Germinal center (tissue), 1 donor: ENCODE results near the gene ANK3.

Source experiments
- DNase-seq: peaks from one replicate; pipeline ENCODE4 v3.0.0; 2012; ENCODE audit warnings: mixed read lengths, low spot score

Gene ANK3

DNA sequence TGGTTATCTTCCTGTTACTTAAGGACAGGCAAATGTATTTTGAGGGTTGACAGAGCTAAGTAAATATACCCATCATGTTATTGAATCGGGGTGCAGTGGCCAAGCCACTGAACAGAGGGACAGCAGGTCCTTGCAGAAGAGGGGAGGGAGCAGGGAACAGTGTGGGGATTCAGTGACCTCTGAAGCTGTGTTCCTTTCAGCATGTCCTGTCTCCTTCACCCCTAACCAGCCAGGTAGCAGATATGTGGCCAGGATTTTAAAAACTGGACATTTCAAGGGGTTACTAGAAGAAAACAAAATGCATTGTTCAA is 12.7 kb downstream of the ANK3 start:
- no peak for DNase-seq

DNA sequence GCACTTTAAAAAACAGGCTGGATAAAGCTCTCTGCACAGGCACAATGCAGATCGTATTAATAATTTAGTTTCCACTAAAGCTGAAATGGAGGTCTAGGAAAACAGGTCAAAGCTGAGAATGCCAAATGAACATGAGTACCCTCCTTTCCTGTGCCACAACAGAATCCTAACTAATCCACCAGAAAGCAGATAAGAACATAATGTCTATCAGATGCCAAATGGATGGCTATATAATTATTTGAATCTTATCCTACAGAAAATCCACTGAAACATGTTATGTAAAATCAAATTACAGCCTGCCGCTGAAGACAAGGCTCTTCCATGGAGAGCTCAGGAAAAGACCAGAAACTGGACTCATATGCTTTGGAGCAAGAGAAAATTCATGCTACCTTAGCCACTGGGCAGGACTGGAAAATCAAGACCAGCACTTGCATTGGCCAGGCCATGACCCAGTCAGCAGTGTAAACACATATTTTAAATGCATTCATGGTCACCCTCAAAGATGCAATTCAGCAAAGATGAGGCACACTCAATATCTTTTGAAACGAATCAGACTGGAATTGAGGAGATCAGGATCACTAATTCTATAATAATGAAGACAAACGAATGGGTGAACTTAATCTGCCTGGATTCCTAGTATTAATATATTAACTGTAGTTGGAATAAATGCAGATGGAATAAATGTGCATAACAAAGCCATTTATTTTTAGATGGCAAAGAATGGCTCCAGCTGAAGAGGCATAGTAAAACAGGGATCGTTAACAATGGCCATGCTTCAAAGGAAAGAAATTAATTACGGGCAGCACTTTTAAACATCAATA is 13.2 kb downstream of the ANK3 start:
- DNase-seq = no peak

DNA sequence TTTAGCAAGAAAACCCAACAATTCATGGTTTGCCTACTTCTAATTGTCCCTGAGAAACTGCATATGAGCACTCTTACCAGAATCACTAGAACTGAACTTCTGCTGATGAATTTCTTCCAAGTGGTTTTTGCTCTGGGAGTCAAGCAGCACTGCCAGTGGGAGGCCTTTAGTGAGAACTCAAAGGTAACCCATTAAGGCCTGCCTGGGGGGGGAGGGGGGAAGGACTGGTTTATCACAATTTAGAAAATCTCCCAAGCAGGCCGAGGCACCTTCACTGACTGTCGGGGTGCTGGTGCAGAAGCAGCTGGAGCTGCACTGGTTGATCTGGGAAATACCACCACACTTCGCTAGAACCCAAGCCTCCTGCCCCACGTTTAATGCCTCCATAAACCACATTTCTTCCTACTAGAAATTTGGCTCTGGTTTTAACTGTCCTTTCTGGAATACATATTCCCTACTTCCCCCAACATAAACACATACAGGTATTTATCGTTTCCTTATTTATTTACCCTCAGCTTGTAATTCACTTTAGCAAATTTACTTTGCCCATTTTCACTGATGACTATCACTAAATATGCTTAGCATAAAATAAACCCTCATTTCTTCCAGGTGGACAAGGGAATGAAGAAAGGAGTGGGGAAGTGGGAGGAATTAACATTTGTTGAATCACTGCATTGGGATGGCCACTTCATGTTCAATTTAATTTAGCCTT is 14.2 kb downstream of the ANK3 start:
- no peak for DNase-seq

DNA sequence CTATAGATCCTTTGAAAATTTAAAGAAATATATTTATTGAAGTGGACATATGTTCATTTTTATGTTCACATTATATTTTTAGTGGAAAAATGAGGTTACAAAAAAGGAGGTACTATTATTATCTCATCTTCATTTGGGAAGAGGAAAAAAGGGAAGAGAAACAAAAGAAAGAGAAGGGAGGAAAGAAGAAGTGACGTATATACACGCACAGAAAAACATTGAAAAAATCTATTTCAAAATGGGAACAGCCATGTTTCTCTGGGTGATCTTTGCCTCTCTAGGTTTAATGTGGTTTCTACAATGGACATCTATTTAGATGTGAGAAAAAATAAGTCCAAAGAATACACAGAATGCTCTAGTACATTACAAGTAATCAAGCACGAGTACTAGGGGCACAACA is 14.8 kb downstream of the ANK3 start:
- DNase-seq = no peak

DNA sequence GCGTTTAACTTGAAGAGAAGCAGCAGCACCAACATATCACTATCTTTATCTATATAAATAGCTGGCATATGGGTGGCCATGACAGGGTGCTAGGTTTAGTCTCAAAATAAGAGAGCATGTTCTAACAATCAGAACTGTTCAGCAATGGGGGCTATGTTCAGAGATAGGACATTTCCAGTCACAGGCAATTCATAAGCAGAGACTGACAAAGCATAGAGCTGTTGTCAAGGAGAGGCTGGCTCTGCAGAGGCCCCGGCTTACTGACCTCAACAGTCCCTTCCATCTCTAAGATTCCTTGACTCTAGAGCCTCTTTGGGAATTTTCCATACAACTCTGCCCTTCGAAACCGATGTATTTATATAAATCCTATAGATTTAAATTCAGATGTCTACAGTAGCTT is 17.2 kb downstream of the ANK3 start:
- DNase-seq = no peak

DNA sequence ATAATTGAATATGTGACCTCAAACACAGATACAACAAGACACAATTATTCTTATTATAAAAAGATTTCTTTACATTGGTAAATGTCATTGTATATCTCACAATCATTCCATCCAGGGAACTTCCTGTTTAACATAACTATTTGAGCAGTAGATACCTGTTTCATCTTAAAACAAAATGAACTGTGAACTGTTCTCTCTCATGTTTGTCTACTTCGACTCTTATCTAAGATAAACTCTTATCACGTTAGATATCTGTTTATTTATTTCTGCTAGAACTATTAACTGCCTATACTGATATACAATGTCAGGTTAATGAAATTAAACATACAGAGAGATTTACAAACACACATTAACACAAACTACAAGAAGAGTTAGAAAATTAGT is 20.1 kb downstream of the ANK3 start:
- DNase-seq = no peak

DNA sequence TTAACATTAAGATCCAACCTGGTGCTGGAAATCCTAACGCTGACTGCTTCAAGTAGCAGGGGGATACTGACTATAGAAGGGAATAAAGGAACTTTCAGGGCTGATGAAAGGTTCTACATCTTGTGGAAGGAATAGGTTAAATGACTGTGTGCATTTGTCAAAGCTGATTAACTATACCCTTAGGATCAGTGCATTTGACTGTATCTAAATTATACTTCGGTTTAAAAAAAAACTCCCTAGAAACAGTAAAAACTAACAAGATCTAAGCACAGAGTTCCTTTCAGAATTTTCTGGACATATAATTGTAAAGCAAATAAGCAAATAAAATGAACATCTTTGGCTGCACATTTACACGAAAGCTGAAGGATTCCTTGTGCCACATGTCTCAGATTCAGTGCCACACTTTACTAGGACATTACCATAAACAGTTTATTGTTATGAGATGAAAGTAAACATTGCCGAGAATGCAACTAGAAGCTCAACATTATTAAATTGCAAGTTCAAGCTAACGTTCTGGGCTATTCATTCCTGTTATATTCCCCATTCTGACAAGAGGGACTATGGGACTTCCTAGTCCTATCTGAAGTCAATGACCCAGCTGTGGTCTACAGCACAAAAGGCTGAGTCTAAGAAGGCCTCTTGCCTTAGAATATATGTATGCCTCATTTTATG is 20.7 kb downstream of the ANK3 start:
- DNase-seq = no peak

DNA sequence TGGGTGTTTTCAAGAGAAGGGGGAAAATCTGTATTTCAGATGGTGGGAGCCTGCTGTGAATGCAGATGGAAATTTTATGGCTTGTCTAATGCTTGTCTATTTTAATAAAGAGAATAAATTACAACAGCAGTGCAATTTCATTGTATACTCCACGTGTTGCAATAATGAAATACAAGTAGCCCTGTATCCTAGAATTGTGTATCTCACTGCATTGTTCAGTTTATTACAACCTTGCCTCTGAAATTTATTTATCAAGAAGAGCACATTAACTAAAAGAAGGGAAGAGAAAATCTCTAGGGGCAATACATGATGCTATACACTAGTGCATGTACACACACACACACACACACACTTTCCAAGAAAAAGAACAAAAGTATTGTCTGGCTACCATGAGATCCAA is 21.8 kb downstream of the ANK3 start:
- DNase-seq = no peak

DNA sequence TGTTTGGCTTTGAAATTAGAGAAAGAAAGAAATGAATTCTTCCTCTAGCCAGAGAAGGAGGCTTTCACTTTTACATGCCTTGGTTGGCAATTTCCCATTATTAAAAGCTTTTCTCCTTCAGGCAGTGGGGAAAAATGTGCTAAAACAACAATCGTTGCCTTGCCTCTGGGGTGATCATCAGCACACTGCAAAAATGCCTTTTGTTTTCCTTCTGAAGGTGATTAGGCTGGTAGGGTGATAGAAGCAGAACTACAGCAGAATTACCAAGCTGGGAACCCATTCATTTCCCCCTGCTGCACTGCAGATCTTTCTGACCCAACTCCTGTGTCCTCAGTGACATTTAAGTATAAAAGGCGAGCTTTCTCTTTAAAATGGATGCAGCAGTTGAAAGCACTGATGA is 22.2 kb downstream of the ANK3 start:
- DNase-seq = no peak

DNA sequence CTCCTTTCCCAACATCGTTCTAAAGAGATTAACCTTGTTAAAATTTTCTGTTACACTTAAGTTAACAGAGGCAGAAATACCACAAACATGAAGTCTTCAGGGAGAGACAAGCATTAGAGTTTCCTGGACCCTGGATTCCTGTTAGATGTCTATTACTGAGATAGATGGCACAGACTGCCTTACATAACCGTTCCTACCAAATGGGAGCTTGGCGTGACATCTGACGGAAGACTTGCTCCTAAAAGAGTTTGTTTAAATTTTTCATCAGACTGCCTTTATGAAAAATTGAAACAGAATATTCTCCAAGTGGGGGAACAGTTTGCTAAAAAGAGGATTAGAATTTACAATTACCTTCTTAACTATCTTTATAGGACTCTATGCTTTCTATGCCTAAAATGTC is 22.7 kb downstream of the ANK3 start:
- no peak for DNase-seq

DNA sequence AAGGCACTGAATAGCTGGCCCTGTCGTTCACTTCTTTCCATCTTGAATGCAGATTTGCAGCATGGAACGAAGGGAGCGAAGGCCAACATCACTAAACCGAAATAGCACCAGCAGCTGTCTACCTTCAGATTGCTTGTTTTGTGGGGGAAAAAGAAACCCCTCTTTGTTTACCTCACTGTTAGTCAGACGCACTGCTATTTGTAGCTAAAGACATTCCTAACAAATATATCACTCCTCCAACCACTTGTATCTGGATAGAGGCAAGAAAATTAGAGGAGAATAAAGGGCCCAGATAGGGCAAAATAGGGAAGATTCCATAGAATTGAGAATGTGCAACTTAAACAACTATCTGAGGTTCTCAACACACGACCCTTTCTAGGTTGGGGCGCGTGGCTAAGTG is 26.5 kb downstream of the ANK3 start:
- DNase-seq = no peak

DNA sequence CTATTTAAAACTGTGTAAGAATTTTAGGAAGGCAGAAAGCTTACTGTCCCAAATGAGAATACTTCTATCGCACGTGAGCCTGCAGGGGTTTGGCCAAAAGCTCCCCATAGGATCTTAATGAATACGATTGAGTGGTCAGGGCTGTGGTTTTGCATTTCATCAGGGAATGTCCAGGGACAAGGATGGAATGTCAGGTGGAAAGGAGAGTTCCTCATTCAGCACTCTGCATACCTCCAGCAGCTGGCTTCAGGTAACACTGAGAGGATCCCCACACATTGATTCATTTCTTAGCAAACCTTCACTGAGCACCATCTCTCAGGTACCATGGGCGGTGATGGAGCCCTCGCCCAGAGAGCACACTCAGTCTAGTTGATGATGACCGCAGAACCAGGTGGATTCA is 27.2 kb downstream of the ANK3 start:
- DNase-seq = no peak

DNA sequence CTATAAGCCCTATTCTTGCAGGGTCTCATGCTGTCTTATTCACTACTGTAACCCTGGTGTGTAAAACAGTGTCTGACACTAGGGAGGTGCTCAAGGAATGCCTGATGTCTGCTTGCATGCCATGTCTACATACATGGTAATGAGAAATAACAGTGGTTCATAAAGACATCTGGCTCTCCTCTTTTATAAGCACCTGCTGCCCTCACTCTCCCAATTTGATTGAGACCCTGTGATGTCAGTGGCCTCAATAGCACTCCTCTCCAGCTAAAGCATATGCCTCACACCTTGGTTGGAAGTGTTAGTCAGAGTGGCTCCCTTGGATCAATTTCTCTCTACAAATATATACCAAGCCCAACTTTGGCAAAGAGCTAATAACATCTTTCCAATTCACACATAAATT is 30.6 kb downstream of the ANK3 start:
- no peak for DNase-seq

DNA sequence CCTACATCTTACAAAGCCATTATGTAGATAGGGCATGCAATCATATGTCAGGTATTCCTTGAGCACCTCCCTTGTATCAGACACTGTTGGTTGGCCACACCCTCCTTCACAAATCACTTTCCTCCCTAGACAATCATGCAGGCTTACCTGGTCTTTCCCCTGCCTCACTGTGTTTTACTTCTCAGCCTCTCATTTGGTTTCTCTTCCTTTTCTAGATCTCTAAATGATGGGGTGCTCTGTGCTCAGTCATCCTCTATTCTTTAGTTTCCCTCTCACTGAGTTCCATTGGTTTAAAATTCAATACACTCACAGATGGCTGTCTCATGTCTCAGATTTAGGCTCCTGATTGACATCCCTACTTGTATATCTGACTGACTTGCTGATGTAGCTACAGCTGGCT is 31.4 kb downstream of the ANK3 start:
- DNase-seq = peak; percentile 30

DNA sequence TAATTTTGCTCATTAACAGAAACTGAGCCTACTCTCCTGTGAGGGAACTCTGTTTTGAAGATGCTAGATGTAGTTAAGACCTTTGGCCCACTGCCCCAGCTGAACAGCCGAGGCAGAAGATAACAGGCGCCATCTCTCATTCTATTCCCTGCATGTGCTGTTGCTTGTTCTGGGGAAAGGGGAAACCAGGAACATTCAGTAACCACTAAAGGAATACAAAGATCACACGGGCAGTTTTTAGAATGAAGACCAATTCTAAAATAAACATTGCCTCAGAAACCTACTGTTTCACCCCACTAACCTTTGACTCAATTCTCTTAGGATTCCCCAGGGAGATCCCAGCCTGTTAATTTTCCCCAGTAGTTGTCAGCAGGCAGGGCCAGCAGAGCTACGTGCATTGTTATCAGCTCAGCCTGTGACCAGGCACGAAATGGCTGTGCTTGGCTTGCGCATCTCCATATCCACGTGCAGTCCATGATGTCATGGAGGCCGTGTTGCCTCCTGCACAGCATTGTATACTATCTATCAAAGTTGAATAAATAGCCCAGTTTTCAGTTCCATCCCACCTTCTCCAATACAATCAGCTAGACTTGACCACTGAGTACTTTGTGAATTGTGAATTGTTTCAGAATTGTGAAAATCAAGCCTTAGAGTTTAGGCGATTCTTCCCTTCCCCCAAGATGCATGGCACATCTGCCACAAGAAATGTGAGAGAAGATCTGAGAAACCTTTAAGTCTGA is 36.0 kb downstream of the ANK3 start:
- DNase-seq = peak; percentile 3

DNA sequence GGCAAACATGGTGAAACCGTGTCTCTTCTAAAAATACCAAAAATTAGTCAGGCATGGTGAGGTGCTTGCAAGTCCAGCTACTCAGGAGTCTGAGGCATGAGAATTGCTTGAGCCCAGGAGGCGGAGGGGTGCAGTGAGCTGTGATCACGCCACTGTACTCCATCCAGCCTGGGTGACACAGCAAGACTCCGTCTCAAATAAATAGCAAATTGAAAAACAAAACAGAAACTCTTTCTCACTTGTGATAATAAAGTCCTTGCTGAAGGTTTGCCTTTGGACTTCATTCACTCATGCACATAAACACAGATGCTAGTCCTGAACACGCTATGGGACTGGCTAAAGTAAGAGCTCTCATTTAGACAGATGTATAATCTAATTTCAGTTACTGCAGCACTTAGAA is 37.6 kb downstream of the ANK3 start:
- peak; percentile 27 for DNase-seq

DNA sequence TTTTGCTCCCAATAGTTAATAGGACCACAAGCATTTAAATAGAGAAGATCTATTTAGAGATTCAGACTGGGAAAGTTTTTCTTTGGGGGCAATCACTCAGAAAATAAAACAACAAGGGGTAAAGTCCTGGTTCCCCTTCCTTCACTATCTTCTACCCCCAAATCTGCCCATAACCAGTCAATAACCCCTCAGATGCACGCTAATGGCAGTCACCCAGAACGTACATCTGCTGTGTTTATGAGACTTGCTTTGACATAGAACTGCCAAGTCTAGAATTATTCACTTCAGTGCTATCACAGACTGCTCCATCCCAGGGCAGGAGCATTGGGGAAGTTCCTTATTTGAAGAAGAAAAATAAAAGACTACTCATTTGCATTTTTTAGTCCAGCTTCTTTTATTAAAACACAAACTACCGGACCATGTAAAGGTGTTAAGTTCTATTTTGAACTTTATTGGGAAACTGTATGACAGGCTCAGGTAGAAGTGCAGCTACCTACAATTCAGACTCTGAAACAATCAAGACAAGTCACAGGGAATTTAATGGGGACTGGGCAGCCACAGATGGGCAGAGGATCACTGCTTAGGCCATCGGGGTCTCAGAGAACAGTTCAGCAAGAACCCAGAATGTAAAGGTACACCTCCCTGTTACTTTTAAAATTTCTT is 38.4 kb downstream of the ANK3 start:
- peak; percentile 72 for DNase-seq

DNA sequence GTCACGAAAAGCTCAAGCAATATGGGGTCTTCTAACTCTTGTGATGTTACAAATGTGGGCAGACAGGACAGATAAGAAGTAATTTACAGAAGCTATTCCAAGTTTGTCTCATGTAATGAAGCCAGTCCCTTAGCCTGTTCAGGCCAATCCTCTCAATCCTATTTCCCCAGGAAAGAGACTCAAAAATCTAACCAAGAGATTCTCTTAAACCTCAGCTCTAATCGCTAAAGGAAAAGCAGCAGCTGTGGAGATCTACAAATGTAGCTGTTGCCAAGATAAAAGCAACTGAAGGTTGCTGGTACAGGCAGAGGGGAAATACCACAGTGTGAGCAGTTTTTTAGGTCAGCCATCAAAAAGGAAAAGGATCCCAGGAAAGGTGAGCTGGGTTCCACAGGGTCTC is 39.3 kb downstream of the ANK3 start:
- DNase-seq = peak; percentile 3

DNA sequence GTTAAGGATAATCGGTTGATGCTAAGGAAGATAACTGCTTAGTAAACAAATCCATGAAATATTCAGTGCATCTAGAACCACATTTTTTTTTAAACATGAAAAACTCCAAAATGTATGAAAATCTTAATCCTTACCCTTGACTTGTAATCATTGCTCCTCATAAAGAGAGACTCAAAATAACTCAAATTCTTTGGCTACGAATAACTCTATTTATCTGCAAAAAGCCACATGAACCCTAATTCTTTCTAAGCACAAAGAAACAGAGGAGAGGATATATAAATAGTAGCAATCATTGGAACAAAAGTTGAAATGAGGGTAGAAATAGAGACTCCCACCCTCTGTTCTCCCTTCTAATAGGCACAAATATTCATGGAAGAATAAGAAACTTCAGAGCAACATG is 40.2 kb downstream of the ANK3 start:
- no peak for DNase-seq

DNA sequence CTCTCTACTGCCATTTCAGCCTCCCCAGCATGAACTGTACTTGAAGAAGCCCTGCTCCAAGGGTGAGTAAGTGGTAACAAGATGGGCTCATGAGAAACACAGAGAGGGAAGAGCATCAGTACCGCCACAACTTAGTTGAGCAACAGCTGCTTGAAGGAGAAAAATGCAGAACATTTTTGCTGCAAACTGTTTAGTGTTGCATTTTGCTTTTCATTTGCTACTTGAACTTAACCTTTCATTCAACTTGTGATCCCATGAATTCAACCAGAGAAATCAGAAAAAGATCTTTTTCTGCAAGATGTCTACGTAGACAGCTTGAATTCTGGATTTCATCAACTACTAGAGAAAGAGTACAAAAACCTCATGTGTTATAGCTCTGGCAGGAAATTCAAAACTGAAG is 40.7 kb downstream of the ANK3 start:
- DNase-seq = no peak

DNA sequence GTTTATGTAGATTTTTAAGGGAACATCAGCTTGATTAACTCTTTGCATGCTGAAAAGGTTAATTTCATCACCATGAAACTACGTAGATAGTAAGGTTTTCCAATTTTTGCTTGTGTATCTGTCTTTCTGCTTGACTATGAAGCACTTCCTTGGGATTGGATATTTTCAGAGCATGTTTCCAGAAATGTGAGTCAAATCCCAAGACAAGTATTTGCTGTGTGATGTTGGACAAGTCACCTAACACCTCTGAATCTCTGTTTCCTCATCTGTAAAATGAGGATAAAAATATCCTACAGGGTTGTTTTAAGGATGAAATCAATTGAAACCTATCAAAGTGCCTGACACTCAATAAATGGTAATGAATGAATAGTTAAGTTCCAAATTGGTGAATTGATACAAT is 42.4 kb downstream of the ANK3 start:
- DNase-seq = no peak

DNA sequence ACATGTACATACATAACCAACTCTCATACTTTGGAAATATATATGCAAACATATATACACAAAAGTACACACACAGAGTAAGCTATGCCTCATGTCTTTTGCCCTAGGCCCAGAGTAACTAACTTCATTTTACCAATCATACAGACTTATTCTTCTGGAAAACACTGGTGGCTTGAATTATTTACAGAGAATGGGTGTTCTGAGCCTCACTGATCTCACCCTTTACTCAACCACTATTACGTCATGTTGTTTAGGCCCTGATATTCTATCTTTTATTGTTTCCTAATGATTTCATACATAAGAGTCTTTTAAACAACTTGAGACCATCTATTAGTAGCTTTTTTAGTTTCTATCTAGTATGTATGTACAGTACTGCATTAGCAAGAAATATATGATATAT is 43.0 kb downstream of the ANK3 start:
- DNase-seq = no peak
